ENCODE data around the gene SPANXN4.

DNA sequence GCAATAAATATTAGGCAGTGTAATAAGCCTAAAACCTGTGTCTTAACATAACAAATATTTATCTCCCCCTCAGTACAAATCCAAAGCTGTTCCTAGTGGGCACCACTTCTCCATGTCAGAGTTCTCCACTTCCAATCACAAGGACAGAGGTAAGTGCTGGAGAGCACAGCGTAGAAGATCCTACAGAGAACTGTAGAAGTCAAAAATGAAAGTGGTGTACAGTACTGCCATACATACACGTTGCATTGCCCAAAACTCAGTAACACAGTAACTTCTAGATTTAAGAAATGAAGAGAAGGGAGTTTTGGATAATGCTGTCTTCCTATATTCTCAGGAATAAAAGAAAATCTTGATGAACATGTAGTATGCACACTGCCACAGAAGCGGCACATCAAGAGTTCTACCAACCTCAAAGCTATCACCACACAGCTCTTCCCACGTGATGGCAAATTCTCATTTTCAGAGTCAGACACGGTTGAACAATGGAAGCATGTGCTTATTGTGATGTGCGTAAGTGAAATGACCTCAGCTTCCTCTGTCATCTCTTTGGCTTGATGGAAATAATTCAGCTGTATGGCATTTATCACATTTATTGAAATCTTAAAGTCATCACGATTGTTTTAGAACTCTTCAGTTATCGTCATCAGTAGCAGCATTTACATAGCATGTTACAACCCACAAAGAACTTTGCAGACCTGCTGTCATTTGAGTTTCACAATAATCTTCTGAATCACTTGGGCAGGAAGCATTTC lies 27.1 kb upstream of the SPANXN4 start:
- TF ChIP-seq, protein P1, sequence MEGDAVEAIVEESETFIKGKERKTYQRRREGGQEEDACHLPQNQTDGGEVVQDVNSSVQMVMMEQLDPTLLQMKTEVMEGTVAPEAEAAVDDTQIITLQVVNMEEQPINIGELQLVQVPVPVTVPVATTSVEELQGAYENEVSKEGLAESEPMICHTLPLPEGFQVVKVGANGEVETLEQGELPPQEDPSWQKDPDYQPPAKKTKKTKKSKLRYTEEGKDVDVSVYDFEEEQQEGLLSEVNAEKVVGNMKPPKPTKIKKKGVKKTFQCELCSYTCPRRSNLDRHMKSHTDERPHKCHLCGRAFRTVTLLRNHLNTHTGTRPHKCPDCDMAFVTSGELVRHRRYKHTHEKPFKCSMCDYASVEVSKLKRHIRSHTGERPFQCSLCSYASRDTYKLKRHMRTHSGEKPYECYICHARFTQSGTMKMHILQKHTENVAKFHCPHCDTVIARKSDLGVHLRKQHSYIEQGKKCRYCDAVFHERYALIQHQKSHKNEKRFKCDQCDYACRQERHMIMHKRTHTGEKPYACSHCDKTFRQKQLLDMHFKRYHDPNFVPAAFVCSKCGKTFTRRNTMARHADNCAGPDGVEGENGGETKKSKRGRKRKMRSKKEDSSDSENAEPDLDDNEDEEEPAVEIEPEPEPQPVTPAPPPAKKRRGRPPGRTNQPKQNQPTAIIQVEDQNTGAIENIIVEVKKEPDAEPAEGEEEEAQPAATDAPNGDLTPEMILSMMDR (IDR thresholded peaks at IDR 0.05; ENCODE audit: low read depth, low read length, poor library complexity, severe bottlenecking), result no peak
- no peak for TF ChIP-seq EZH2phosphoT487 (IDR thresholded peaks at IDR 0.05; ENCODE audit: borderline replicate concordance, low read length)
